ELF-1 (cell line): ENCODE measurements around the gene GPATCH8.
A peak's percentile ranks its signal among the peaks of the same experiment; 100 is the strongest.
"Not testable (repeated sequence)": the region's sequence is repeated elsewhere in the genome, so short reads cannot be mapped to it uniquely, and the experiment has no call there.

ENCODE experiments used
- DNase-seq: peaks from one replicate; pipeline ENCODE4 v3.0.0-alpha.2; 2016; ENCODE audit warnings: low read depth, low spot score

The GPATCH8 gene

DNA sequence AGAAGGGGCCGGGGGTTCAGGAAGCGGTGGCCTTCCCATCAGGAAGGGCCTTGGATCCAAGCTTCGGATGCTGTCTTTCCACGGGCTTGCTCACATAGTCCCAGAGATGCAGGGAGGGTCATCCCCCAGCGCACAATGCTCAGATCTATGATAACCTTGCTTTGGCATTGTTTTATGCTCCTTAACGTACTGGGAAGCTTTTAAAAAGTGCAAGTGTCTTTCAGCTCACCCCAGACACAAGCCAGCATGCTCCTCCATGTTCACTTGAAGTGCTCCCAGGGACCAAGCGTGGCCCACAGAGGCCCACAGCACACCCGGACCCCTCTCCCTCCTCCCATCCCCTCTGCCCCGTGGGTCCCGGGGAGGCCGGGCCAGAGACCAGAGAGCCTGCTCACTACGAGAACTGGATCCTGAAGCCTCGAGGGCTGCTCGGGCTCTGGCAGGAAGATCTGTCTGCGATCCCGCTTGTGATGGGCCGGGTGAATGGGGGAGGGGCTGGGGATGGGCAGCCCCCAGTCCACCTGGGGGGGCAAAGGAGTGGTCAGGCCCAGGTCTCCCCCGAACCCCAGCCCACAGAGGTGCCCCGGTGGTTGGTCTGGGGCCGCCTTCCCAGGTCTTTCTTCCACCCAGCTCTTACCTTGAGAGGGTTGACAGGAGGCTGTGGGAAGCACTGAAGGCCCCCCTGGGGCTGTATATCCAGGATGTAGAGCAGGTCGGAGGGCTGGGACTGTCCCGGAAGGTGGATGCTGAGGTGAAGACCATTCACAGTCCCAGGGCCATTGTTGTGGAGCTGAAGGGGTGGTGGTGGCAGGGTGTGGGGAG, 127.8 kb downstream of the GPATCH8 start:
- peak; percentile 55 for DNase-seq

- peak; percentile 57 for DNase-seq
Observed at GRCh38 chr17:44374306-44375195, 128.7 kb downstream of the GPATCH8 start.

GRCh38 chr17:44372036-44372435, 131.2 kb downstream of the GPATCH8 start:
- DNase-seq: no peak

- peak; percentile 71 for DNase-seq
Observed at GRCh38 chr17:44369414-44370023, 133.7 kb downstream of the GPATCH8 start.

DNA sequence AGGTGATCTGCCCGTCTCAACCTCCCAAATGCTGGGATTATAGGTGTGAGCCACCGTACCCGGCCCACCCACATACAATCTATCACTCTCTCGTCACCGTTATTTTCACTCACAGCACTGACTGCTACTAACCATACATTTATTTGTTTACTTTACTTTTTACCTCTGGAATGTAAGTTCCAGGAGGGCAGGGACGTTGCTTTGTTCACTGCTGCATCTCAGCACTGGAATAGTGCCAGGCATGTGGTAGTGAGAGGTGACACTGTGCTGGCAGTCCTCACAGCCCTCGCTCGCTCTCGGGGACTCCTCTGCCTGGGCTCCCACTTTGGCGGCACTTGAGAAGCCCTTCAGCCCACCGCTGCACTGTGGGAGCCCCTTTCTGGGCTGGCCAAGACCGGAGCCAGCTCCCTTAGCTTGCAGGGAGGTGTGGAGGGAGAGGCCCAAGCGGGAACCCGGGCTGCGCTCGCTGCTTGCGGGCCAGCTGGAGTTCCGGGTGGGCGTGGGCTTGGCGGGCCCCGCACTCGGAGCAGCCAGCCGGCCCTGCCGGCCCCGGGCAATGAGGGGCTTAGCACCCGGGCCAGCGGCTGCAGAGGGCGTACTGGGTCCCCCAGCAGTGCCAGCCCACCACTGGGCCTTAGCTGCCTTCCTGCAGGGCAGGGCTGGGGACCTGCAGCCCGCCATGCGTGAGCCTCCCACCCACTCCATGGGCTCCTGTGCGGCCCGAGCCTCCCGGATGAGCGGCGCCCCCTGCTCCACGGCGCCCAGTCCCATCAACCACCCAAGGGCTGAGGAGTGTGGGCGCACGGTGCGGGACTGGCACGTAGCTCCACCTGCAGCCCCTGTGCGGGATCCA, 134.6 kb downstream of the GPATCH8 start:
- DNase-seq: not testable (repeated sequence)

DNA sequence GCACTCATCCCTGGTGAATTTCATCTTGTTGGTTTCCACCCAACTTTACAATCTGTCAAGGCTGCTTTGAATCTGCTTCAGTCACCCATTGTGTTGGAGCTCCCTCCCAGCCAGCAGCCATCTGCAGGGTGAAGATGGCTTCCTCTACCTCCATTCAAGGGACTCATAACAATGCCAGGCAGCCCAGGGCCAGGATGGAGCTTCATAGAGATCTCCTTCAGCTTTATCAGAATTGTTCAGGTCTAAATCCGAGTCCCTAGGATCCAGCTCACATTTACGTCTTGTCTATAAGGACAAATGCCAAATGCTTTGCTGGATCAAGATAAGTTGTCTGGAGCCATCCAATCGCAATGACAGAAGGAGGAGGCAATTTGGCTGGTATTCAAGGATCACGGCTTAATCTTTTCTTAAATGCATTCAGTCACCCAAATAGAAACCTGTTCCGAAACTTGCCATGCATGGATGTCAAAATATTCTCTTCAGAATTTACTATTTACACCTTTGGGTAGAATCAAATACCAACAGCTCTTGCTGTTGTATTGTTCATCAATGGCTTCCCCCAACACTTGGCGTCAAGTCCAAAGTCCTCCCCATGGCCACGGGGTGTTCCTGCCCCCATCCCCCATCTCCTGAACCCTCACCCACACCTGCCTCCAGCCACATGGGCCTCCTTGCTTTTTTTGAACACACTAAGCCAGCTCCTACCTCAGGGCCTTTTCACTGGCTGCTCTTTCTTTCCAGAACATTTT, 135.8 kb downstream of the GPATCH8 start:
- DNase-seq: no peak

DNA sequence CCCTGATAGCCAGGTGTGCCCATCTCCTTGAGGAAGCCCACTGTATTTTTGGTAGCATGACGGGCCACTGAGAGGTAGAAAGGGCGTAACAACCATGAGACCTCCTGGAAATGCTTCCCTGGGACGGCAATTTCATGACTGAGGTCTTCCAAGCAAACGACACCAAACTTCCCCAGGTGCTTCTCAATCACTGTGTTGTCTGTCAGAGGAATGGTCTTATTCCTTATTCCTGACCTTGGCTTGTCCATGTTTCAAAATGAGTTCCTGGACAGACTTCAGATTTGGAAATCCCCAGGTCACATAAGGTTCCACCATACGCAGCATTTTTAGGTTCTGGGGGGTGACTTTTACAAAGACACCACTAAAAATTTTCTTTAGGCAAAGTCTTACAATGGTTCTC, 138.2 kb downstream of the GPATCH8 start:
- DNase-seq: not testable (repeated sequence)

DNA sequence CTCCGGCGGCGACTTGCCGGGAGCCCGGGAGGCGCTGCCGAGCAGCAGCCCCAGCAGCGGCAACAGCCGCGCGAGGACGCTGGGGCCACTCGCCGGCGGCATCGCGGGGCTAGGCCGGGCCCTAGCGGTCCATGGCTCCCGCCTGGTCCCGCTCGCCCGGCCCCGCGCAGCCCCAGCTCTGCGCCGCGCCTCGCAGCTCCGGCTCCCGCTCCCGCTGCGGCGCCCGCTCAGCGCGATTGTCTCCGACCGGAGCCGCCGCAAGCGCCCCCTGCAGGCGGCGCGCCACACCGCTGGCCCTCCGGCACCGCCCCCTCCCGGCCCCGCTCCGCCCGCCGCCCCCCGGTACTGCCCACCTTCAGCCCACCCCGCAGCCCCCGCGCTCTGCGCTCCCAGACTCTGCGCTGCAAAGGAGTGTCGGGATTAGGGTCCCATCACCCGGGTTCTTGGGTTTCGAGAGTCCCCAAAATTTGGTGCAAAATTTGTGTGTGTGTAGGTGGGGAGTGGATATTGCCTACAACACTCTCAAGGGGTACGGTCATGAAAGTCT, 139.5 kb downstream of the GPATCH8 start, which contains the start of gene FAM171A2:
Gene FAM171A2 (minus strand): TSS at position 241 of the 547 bp plus-strand sequence. CDS start 139 bp downstream, at position 102.
- peak; percentile 52 for DNase-seq

DNA sequence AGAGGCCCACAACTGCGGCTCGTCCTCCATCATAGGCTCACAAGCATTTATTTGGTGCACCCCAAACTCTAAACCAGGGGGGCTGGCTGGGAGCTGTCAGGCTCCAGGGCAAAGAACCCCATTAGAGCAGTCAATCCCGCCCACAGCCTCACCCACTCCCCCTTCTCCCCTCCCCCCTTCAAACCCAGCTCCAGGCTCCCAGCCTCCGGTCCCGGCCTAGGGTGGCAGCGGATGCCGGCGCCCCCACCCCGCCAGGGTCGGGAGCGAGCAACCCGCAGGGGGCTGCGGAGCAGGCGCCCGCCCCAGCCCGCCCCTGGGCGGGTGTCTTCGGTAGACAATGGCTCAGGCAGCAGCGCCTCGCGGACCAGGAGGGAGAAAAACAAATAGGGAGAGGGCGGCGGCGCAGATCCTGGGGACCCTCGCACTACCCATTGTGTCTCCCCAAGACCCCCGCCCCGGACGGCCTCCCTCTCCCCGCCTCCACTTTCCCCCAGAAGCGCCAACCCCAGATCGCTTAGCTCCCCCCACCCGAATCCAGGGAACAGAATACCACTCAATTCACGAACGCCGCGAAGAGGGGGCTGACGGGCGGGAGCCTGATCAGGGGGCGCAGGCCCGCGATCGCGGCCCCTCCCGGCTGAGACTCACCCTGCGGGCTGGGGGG, 140.1 kb downstream of the GPATCH8 start:
- DNase-seq: peak; percentile 26

- DNase-seq: no peak
Observed at GRCh38 chr17:44362459-44362948, 140.7 kb downstream of the GPATCH8 start.

GRCh38 chr17:44361292-44362260, 141.6 kb downstream of the GPATCH8 start:
- DNase-seq: peak; percentile 28

- no peak for DNase-seq
Observed at GRCh38 chr17:44360826-44361225, 142.4 kb downstream of the GPATCH8 start.

- DNase-seq: no peak
Observed at GRCh38 chr17:44360144-44360533, 143.1 kb downstream of the GPATCH8 start.

DNA sequence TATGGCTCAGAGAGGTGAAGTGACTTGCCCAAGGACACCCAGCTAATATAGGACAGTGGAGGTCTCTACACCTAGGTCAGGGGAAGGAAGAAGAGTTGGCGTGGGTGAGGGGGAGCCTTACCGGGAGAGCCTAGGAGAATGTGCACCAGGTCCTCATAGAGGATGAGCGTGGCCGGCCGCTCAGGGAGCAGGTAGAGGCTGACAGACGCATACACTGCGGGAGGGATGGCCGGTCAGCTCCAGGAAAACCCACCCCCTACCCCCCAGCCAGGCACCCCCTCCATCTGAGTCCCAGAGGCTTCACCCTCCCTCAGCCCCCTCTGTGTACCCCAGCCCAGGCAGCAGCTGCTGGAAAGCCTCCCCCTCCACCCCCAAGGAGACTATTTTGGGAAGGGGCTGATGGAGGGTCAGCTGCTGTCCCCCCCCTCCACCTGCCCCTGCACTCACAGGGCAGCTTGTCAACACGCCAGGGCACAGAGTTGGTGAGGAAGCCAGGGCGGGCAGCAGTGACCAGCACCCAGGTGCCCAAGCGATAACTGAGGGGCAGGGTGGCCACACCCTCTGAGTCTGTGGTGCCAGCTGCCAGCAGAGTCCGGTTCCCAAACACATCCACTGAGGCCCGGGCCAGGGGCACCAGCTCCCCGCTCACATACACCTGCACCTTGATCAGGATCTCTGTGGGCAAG, 143.6 kb downstream of the GPATCH8 start:
- DNase-seq: no peak

DNA sequence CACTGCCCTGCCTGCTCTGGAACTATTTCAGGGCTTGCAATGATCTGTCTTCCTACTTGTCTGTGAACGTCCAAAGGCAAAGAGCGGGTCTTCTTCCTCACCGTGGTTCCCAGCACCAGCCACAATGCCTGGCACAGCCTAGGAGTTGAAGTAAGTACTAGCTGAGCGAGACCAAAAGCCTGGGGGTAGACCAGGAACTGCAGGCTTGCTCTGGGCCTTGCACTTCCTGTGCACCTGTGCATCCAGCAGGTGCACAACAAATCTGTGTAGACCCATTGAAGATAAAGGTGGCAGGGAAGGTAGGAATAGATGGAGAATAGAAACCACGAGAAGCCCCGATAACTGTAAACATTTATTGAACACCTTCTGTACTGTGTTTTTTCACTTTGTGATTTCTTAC, 144.2 kb downstream of the GPATCH8 start:
- DNase-seq: no peak

DNA sequence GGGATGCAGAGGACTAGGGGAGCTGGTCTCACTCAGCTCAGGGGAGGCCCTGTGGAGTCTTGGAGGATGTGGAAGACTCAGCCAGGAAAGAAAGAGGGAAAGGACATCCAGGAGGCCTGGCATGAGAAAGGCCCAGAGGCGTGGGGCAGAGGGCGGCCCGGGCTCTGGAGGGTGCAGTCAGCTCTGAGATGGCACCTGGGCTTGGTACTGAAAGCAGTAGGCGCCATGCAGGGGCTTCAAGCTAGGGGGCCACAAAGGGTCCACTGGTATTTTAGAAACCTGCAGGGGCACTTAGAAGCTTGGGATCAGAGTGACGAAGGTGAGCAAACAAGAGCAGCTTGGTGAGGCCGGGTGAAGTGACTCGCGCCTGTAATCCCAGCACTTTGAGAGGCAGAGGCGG, 145.1 kb downstream of the GPATCH8 start:
- no peak for DNase-seq

GRCh38 chr17:44356241-44356640, 147.0 kb downstream of the GPATCH8 start:
- DNase-seq: no peak
